ENCODE data around the gene CSF1R.
"Not testable (repeated sequence)": the region's sequence is repeated elsewhere in the genome, so short reads cannot be mapped to it uniquely, and the experiment has no call there.

Gene CSF1R

DNA sequence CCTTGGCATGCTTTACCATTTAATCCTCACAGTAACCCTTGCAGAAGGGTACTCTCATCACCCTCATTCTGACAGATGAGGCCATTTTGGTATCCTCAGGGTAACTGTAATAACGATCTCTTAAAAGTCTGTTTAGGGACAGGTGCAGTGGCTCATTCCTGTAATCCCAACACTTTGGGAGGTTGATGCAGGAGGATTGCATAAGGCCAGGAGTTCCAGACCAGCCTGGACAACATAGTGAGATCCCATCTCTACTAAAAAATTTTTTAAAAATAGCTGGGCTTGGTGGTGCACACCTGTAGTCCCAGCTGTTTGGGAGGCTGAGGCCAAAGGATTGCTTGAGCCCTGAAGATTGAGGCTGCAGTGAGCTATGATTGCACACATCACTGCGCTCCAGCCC lies 31.8 kb downstream of the CSF1R start:
- DNase-seq (ENCODE audit: low read depth in 3 of 3) = no peak

GRCh38 chr5:150053713-150054392 lies 32.5 kb downstream of the CSF1R start:
- no peak for DNase-seq (ENCODE audit: low read depth in 3 of 3)

DNA sequence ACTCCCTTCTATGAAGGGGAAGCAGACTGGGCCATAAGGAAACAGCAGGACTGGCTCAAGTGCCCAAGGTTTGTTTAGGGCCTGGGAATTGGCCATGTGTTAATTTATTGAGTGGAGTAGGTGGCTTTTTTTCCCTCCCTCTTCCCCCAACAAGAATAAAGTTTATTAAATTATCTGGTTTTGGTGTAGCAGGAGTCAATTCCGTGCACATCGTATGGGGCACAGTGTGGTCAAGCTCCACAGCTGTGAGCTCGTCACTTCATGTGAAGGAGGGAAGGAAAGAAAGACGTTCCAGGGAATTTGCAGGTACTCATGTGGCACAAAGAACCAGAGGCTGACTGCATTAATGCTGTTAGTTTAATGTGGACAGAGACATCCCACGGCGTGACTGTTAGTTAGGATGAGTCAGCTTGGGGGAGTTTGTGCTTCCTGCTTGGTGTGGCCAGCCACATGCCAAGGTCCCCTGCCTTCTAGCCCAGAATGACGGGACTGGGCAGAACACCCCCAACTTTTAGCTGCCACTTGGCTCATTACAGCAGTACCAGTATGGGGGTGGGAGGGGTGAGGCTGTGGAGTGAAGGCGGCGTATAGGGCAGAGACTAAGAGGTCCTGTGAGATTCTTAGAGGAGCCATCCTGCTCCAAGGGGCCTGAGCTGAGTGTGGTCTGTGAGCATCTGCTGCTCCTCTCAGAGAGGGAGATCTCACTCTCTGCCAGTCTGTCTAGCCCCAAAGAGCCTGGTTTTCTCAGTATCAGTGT lies 33.2 kb downstream of the CSF1R start:
- DNase-seq (ENCODE audit: low read depth in 3 of 3) = no peak

DNA sequence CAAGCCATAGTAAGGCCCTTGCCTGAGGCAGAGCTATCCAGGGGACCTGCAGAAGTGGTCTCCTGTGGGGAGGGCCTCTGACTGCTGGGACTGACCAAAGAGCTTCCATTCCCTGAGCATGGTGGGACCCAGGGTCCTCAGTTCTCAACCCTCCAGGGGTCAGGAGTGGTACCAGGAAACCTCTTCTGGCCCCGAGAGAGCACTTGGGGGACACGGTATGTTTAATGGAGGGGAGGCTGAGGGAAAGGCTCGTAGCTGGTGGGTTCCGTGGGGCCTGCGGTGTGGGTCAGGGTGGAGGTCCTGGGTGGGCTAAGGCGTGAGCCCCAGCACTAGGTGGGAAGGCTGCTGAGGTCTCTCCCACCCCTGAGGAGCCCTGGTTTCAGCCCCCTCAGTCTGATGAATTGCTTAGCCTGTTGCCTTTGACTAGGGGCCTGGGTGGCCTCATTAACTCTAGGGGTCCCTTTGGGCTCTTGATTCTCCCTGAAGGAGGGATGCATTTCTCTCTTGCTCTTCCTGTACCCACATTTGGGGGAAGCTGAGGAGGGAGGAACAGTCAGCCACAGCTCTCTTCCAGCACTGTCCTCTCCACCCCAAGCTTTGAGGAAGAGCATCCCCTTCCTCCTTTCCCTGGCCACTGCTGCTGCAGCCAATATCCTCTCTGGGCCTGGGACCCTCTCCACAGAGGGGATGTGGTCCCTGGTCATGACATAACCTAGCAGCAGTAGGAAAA lies 34.0 kb downstream of the CSF1R start:
- DNase-seq (ENCODE audit: low read depth in 3 of 3) = no peak

DNA sequence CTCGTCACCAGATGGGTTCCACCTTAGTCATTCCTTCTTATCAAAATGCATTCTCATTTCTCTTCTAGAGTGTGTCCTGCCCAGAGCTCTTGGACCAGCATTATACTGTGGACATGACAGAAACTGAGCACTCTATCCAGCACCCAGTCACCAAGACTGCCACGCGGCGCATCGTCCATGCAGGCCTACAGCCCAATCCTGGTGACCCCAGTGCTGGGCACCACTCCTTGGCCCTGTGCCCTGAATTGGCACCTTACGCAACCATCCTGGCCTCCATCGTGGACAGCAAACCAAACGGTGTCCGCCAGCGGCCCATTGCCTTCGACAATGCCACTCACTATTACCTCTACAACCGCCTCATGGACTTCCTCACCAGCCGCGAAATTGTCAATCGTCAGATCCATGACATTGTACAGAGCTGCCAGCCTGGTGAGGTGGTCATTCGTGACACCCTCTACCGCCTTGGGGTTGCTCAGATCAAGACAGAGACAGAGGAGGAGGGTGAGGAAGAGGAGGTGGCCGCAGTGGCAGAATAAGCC lies 34.6 kb downstream of the CSF1R start:
- DNase-seq (ENCODE audit: low read depth in 3 of 3) = no peak

- DNase-seq (ENCODE audit: low read depth in 3 of 3) = not testable (repeated sequence)
These were observed 36.1 kb downstream of the CSF1R start for GRCh38 chr5:150050172-150050811.

- no peak for DNase-seq (ENCODE audit: low read depth in 3 of 3)
These were observed 40.3 kb downstream of the CSF1R start for GRCh38 chr5:150046031-150046430.

- no peak for DNase-seq (ENCODE audit: low read depth in 3 of 3)
These were observed 40.8 kb downstream of the CSF1R start for GRCh38 chr5:150045549-150045948.

GRCh38 chr5:150044712-150045111 lies 41.6 kb downstream of the CSF1R start:
- DNase-seq (ENCODE audit: low read depth in 3 of 3) = no peak

DNA sequence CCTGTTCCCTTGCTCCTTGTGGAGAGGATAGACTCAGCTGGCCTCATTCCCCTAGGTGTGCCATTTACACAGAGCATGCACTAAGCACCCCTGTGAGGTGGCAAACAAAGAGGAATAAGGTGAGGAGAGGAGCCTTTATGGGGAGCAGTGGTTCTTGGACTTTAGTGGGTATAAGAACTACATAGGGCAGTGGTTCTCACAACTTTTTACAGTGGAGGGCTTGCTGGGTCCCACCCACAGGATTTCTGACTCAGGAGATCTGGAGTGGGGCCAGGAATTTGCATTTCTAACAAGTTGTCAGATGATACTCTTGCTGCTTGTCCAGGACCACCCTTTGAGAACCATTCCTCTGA lies 42.0 kb downstream of the CSF1R start:
- DNase-seq (ENCODE audit: low read depth in 3 of 3) = no peak

DNA sequence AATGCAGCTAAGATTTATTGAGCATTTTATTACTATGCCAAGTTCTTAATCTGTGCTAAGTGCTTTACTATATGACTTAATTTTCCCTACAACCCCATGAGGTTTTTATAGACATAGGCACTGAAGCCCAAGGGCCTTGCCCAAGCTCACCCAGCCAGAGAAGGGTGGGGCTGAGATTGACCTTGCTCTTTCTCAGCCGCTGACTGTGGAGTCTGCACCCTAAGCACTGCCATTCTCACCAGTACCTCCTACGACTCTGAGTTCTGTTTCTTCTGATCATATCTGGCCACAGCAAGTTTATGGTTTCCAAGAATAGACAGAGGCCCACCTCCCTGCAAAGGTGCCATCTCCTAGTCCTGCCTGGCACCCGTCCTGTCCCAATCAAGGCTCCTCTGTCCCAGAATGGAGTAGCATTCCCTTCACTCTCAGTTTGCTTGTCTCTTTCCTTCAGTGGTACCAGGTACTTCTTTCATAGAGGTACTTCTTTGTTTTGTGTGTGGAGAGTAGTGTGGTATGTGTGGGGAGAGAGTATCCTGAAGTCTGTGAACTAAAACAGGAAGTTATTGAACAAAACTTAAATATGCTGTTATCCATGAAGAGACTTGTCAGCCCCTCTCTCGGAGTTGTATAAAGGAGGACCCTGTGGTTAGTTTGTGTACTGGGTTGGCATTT lies 42.6 kb downstream of the CSF1R start:
- DNase-seq (ENCODE audit: low read depth in 3 of 3) = no peak

DNA sequence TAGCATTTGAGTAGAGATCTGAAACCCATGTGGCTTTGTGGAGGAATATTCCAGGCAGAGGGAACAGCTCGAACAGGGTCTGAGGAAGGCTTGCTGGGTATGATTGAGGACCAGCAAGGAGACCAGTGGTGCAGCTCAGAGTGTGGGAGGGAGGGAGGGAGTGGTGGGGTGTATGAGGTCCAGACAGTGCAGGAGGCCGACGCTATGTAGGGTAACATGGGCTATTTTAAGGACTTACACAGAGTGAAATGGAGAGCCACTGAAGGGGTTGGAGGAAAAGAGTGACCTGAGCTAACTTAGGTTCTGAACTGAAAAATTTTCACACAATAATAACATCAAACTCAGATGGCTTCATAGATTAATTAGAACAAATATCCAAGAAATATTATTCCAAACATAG lies 43.9 kb downstream of the CSF1R start:
- no peak for DNase-seq (ENCODE audit: low read depth in 3 of 3)

GRCh38 chr5:150038547-150038946 lies 47.8 kb downstream of the CSF1R start:
- no peak for DNase-seq (ENCODE audit: low read depth in 3 of 3)

DNA sequence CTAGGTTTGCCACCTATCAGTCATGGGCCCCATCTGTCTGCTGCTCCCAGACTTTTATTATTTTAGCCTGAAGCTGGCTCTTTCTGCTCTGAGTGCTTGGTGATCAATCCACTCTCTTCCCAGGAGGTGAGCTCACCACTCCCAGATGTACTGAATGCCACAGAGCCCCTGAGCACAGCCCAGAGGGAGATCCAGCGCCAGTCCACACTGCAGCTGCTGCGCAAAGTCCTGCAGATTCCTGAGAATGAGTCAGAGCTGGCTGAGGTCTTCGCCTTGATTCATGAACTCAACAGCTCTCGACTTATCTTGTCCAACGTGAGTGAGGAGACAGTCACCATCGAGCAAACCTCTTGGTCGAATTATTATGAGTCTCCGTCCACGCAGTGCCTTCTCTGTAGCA lies 49.8 kb downstream of the CSF1R start:
- DNase-seq (ENCODE audit: low read depth in 3 of 3) = no peak

DNA sequence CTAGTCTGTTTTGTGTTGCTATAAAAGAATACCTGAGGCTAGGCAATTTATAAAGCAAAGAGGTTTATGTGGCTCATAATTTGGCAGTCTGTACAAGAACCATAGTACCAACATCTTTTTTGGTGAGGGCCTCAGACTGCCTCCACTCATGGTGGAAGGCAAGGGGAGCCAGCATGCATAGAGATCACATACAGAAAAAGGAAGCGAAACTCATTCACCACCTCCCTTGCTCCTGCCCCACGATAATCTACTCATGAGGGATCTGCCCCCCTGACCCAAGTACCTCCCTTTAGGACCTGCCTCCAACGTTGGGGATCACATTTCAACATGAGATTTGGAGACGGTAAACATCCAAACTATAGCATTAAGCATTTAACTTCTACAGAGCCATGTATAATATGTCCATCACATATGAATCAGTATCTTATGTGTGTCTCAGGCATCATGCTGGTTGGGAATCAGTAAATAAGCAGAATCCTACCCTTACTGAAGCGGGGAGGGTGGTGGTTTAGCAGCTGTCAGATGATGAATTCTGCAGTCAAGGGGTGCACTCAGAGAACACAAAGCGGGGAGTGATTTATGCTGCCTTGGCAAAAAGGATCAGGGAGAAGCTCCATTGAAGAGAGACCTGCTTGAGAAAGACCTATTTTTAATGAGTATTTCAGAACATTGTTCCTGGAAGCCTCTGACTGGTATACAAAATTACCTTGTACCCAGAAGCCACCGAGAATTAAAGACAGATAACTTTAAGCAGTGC lies 51.0 kb downstream of the CSF1R start:
- no peak for DNase-seq (ENCODE audit: low read depth in 3 of 3)

- no peak for DNase-seq (ENCODE audit: low read depth in 3 of 3)
These were observed 51.7 kb downstream of the CSF1R start for GRCh38 chr5:150034662-150035061.

- DNase-seq (ENCODE audit: low read depth in 3 of 3) = no peak
These were observed 53.0 kb downstream of the CSF1R start for GRCh38 chr5:150033334-150033733.

DNA sequence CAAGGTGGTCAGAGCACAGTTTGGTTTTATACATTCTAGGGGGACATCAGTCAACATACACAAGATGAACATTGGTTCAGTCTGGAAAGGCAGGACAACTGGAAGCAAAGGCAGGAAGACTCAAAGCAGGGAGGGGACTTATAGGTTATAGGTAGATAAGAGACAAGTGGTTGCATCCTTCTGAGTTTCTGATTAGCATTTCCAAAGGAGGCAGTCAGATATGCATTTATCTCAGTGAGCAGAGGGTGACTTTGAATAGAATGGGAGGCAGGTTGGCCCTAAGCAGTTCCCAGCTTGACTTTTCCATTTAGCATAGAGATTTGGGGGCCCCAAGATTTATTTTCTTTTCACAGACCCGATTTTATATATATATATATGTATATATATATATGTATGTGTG lies 58.3 kb downstream of the CSF1R start:
- DNase-seq (ENCODE audit: low read depth in 3 of 3) = not testable (repeated sequence)

- no peak for DNase-seq (ENCODE audit: low read depth in 3 of 3)
These were observed 59.6 kb downstream of the CSF1R start for GRCh38 chr5:150026682-150027172.

DNA sequence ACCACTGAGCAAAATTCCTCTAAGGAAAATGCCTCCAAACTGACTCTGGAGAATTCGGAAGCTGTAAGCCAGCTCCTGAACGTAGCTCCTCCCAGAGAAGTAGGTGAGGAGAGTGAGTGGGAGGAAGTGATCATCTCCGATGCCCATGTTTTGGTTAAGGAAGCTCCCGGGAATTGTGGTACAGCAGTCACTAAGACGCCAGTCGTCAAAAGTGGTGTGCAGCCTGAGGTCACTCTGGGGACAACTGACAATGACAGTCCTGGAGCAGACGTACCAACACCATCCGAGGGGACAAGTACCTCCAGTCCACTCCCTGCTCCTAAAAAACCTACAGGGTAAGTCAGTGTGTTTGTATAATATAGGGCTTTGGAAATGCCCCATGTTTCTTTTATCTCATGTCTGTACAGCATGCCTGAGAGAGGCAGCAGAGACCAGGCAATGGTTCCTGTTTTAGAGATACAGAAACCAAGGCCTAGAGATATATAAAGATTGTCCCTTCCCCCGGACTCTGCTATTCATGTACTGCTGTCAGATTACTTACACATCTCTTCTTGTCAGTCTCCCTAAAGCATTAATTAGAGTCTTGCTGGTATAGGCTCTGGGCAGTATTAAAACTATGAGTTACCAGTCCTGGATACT lies 61.9 kb downstream of the CSF1R start:
- no peak for DNase-seq (ENCODE audit: low read depth in 3 of 3)

All from stimulated activated CD4-positive, alpha-beta T cell treated with anti-CD3 and anti-CD28 coated beads, TNF-alpha, amount 100 ng/mL, for 4 hours (primary cell).